ENCODE data around the gene GRIN2D. TPM values are rescaled to one million over a fixed set of nuclear protein-coding genes. Genes with fewer than 3 reads are reported as not detected.

GRIN2D gene
- total and polyA plus RNA-seq, 2 donors from 2014 or later = 0.13 to 0.54 TPM

GRCh38 chr19:48378194-48378570, 15.3 kb upstream of the GRIN2D start:
- intact Hi-C loops (cut with DNase I) = no loop called here
- no peak for TF ChIP-seq CTCF (IDR thresholded peaks at IDR 0.05; ENCODE audit: borderline replicate concordance, extremely low read depth, insufficient read depth)
- DNase-seq = no peak
- no peak for FAIRE-seq
- no peak overlapping the region for H3K9ac ChIP-seq (ENCODE audit: low read length in 3 of 3)
- H3K4me1 ChIP-seq (ENCODE audit: control insufficient read depth in 2 of 3, insufficient read depth in 2 of 3, low read depth in 1 of 3, low read length in 3 of 3) = no peaks in the 10 kb centered on the region
- H3K36me3 ChIP-seq (ENCODE audit: control insufficient read depth in 2 of 3, insufficient read depth in 3 of 3, low read length in 3 of 3) = peaks cover 0 to 4% (median 2%) of the 10 kb centered on the region in 3 donors
- H3K27me3 ChIP-seq (ENCODE audit: control insufficient read depth, insufficient read depth, low read length) = no peaks in the 10 kb centered on the region
- no peak overlapping the region for H3K4me3 ChIP-seq (ENCODE audit: low read length in 3 of 3)
- H3K9me3 ChIP-seq (ENCODE audit: control insufficient read depth in 2 of 3, insufficient read depth in 1 of 3, low read length in 3 of 3) = no peaks in the 10 kb centered on the region
- H3K27ac ChIP-seq (ENCODE audit: low read depth in 2 of 2, low read length in 2 of 2) = no peak overlapping the region

GRCh38 chr19:48379058-48379457, 14.4 kb upstream of the GRIN2D start:
- Histone ChIP-seq H3K36me3 (ENCODE audit: control insufficient read depth in 2 of 3, insufficient read depth in 3 of 3, low read length in 3 of 3) (peaks cover 0 to 11% (median 5%) of the 10 kb centered on the region in 3 donors), H3K9me3 (ENCODE audit: control insufficient read depth in 2 of 3, insufficient read depth in 1 of 3, low read length in 3 of 3) (no peaks in the 10 kb centered on the region), H3K4me1 (ENCODE audit: control insufficient read depth in 2 of 3, insufficient read depth in 2 of 3, low read depth in 1 of 3, low read length in 3 of 3) (no peaks in the 10 kb centered on the region), H3K4me3 (ENCODE audit: low read length in 3 of 3) (no peak overlapping the region), H3K9ac (ENCODE audit: low read length in 3 of 3) (no peak overlapping the region), H3K27ac (ENCODE audit: low read depth in 2 of 2, low read length in 2 of 2) (no peak overlapping the region), H3K27me3 (ENCODE audit: control insufficient read depth, insufficient read depth, low read length) (no peaks in the 10 kb centered on the region)
- no peak for FAIRE-seq
- DNase-seq = no peak
- no peak for TF ChIP-seq CTCF (IDR thresholded peaks at IDR 0.05; ENCODE audit: borderline replicate concordance, extremely low read depth, insufficient read depth)
- intact Hi-C loops (cut with DNase I) = no loop called here

- Histone ChIP-seq H3K36me3 (ENCODE audit: control insufficient read depth in 2 of 3, insufficient read depth in 3 of 3, low read length in 3 of 3) (peaks cover 3 to 23% (median 18%) of the 10 kb centered on the region in 3 donors), H3K27me3 (ENCODE audit: control insufficient read depth, insufficient read depth, low read length) (no peaks in the 10 kb centered on the region)
- FAIRE-seq = no peak
These were observed 12.1 kb upstream of the GRIN2D start for GRCh38 chr19:48381178-48381950.

More at GRCh38 chr19:48381178-48381950, 12.1 kb upstream of the GRIN2D start:
- no peak for DNase-seq
- Histone ChIP-seq H3K4me1 (ENCODE audit: control insufficient read depth in 2 of 3, insufficient read depth in 2 of 3, low read depth in 1 of 3, low read length in 3 of 3) (no peaks in the 10 kb centered on the region), H3K27ac (ENCODE audit: low read depth in 2 of 2, low read length in 2 of 2) (no peak overlapping the region), H3K9me3 (ENCODE audit: control insufficient read depth in 2 of 3, insufficient read depth in 1 of 3, low read length in 3 of 3) (no peaks in the 10 kb centered on the region), H3K4me3 (ENCODE audit: low read length in 3 of 3) (no peak overlapping the region), H3K9ac (ENCODE audit: low read length in 3 of 3) (no peak overlapping the region)
- intact Hi-C loops (cut with DNase I) = no loop called here
- no peak for TF ChIP-seq CTCF (IDR thresholded peaks at IDR 0.05; ENCODE audit: borderline replicate concordance, extremely low read depth, insufficient read depth)

Data from kidney (tissue), 14 donors.